K562 (cell line): ENCODE data around the gene HTR4. TPM values are rescaled to one million over a fixed set of nuclear protein-coding genes. Genes with fewer than 3 reads are reported as not detected.
A peak's percentile ranks its signal among the peaks of the same experiment; 100 is the strongest.

ENCODE experiments used
- ADNP ChIP-seq: fragments of 200-800 bp; sonication (Bioruptor generic); IDR thresholded peaks from 2 replicates; pipeline ENCODE4 v1.6.1; 2016; ENCODE audit warnings: missing genetic modification characterization, missing compliant biosample characterization
- CTCF ChIP-seq, 3 experiments: IDR thresholded peaks in 2 of 3; conservative IDR thresholded peaks in 1 of 3; 2 replicates each; pipeline ENCODE4 v1.5.1; 2011 to 2012; ENCODE audit warnings: low read length in 3 of 3, mild to moderate bottlenecking in 3 of 3, control low read depth in 2 of 3, improper control_type of control experiment in 1 of 3, inconsistent platforms in 1 of 3, low read depth in 1 of 3, mixed read lengths in 1 of 3, moderate library complexity in 1 of 3; ENCODE audit not compliant: insufficient read depth in 2 of 3
- FOXP4 ChIP-seq: sonication (generic); formaldehyde crosslinking; IDR thresholded peaks from 2 replicates; pipeline ENCODE4 v1.8.0; 2022; ENCODE audit warnings: mild to moderate bottlenecking, missing genetic modification reagents, borderline replicate concordance
- HCFC1 ChIP-seq: IDR thresholded peaks from 2 replicates; pipeline ENCODE4 v1.6.1; 2012; ENCODE audit warnings: low read depth, low read length, improper control_type of control experiment
- HES1 ChIP-seq: fragments of 450-650 bp; IDR thresholded peaks from 2 replicates; pipeline ENCODE4 v1.6.1; 2016; ENCODE audit warnings: low read depth, mild to moderate bottlenecking, moderate library complexity
- ID3 ChIP-seq, 2 experiments: fragments of 250-450 bp in 1 of 2; fragments of 450-650 bp in 1 of 2; sonication (Bioruptor Pico) in 1 of 2; IDR thresholded peaks; 2 replicates each; pipeline versions ENCODE4 v1.6.1 to v1.8.0; 2016 to 2021; ENCODE audit warnings: mild to moderate bottlenecking in 2 of 2, moderate library complexity in 2 of 2, missing compliant biosample characterization in 1 of 2, missing genetic modification characterization in 1 of 2
- MCM7 ChIP-seq, 2 experiments: fragments of 450-650 bp; IDR thresholded peaks; 2 replicates each; pipeline ENCODE4 v1.6.1; 2016 to 2018
- RFX1 ChIP-seq: fragments of 450-650 bp; IDR thresholded peaks from 2 replicates; pipeline ENCODE4 v1.6.1; 2016; ENCODE audit warnings: mild to moderate bottlenecking, moderate library complexity
- SIRT6 ChIP-seq: IDR thresholded peaks from one replicate; pipeline ENCODE4 v1.6.1; 2012; ENCODE audit warnings: low read depth, mild to moderate bottlenecking, control low read depth, inconsistent platforms, low read length, moderate library complexity
- ZNF146 ChIP-seq: IDR thresholded peaks from one replicate; pipeline ENCODE4 v1.6.1; 2018; ENCODE audit warnings: missing compliant biosample characterization; ENCODE audit not compliant: unreplicated experiment
- ZNF232 ChIP-seq: sonication (generic); formaldehyde crosslinking; IDR thresholded peaks from 2 replicates; pipeline ENCODE4 v1.8.0; 2022; ENCODE audit warnings: mild to moderate bottlenecking, missing genetic modification reagents
- ZNF407 ChIP-seq: fragments of 450-650 bp; IDR thresholded peaks from 2 replicates; pipeline ENCODE4 v1.6.1; 2016; ENCODE audit warnings: low read depth
- polyA plus RNA-seq, 8 experiments: library from polyadenylated mRNA; depleted of rRNA in 4 of 8; stranded (reverse) in 5 of 8; unstranded in 3 of 8; fragments of >200 nt; fragmentation: Nextera tagmentation in 2 of 8; fragmentation: Illumina TruSeq in 1 of 8; extraction: Ambion mirVana in 2 of 8; extraction: Trizol in 1 of 8; gene quantifications; 2 replicates each; pipeline versions ENCODE4 v1.2.1 to v1.2.3, GENCODE V29; 2011 to 2014; ENCODE audit warnings: inconsistent platforms in 1 of 8, missing spikeins in 1 of 8
- total RNA-seq, 7 experiments: library from RNA; depleted of rRNA in 6 of 7; stranded (reverse); fragments of >200 nt in 6 of 7; fragmentation: Illumina TruSeq in 2 of 7; extraction: Trizol in 2 of 7; gene quantifications; 2 replicates each; pipeline versions ENCODE4 v1.2.1 to v1.2.3, GENCODE V29; 2011 to 2021; ENCODE audit warnings: low replicate concordance in 1 of 7

The HTR4 gene
- total and polyA plus RNA-seq, 9 of the 15 experiments (the other 6 are each of a cell fraction or from before 2014, with no cell fraction given), result 0.13 TPM; not detected in 8

GRCh38 chr5:148682058-148683026 lies 28.0 kb upstream of the HTR4 start (continued):
- TF ChIP-seq CTCF (IDR thresholded peaks at IDR 0.05 in 2 of 3, conservative IDR thresholded peaks at IDR 0.05 in 1 of 3; ENCODE audit: insufficient read depth in 2 of 3, low read depth in 1 of 3, low read length in 3 of 3) (no peak), HES1 (peak; percentile 89), FOXP4 (CRISPR knock-in tag) (no peak), ZNF407 (no peak), ZNF146 (CRISPR knock-in tag) (no peak), ZNF232 (no peak), ID3 (CRISPR knock-in tag; IDR thresholded peaks at IDR 0.05) (no peak), ID3 (tag; IDR thresholded peaks at IDR 0.05) (0 out of 2 replicates have a peak, but pooled peaks have one; percentile 49), RFX1 (no peak), SIRT6 (no peak), MCM7 (IDR thresholded peaks at IDR 0.05) (no peak), HCFC1 (no peak), ADNP (tag) (no peak)
